Stimulated activated CD8-positive, alpha-beta memory T cell treated with anti-CD3 and anti-CD28 coated beads, Interleukin-12 subunit alpha, Interleukin-12 subunit beta, amount 100 ng/mL, for 4 hours (primary cell): ENCODE results near the gene PPP2R3A.

Experiments used
- DNase-seq: peaks from one replicate; pipeline ENCODE4 v3.0.0-alpha.2; 2020; ENCODE audit warnings: low read depth

Gene PPP2R3A

GRCh38 chr3:135967867-135968266 is 2.3 kb downstream of the PPP2R3A start:
- no peak for DNase-seq

- no peak for DNase-seq
Observed at GRCh38 chr3:135970506-135971116, 5.1 kb downstream of the PPP2R3A start.

GRCh38 chr3:135973841-135974240 is 8.3 kb downstream of the PPP2R3A start:
- no peak for DNase-seq

GRCh38 chr3:135975053-135975452 is 9.5 kb downstream of the PPP2R3A start:
- DNase-seq, result no peak

- DNase-seq, result no peak
Observed at GRCh38 chr3:135975536-135975935, 10.0 kb downstream of the PPP2R3A start.

GRCh38 chr3:135980343-135980742 is 14.8 kb downstream of the PPP2R3A start:
- no peak for DNase-seq

GRCh38 chr3:135981701-135982403 is 16.3 kb downstream of the PPP2R3A start:
- no peak for DNase-seq

GRCh38 chr3:135982404-135982761 is 16.9 kb downstream of the PPP2R3A start:
- DNase-seq, result no peak

- no peak for DNase-seq
Observed at GRCh38 chr3:135982922-135983581, 17.5 kb downstream of the PPP2R3A start.

GRCh38 chr3:135987661-135988060 is 22.1 kb downstream of the PPP2R3A start:
- no peak for DNase-seq

GRCh38 chr3:135989242-135989641 is 23.7 kb downstream of the PPP2R3A start:
- DNase-seq, result no peak

GRCh38 chr3:135990903-135991302 is 25.4 kb downstream of the PPP2R3A start:
- DNase-seq, result no peak

- DNase-seq, result no peak
Observed at GRCh38 chr3:135991621-135992020, 26.1 kb downstream of the PPP2R3A start.

- DNase-seq, result no peak
Observed at GRCh38 chr3:135992072-135992471, 26.5 kb downstream of the PPP2R3A start.

GRCh38 chr3:135994708-135995337 is 29.3 kb downstream of the PPP2R3A start:
- DNase-seq, result no peak

GRCh38 chr3:135995766-135996165 is 30.2 kb downstream of the PPP2R3A start:
- DNase-seq, result no peak

GRCh38 chr3:135997554-135998320 is 32.2 kb downstream of the PPP2R3A start:
- no peak for DNase-seq

- no peak for DNase-seq
Observed at GRCh38 chr3:136008221-136008620, 42.7 kb downstream of the PPP2R3A start.

- DNase-seq, result no peak
Observed at GRCh38 chr3:136008732-136009470, 43.4 kb downstream of the PPP2R3A start.

GRCh38 chr3:136018876-136019275 is 53.3 kb downstream of the PPP2R3A start:
- no peak for DNase-seq

GRCh38 chr3:136021803-136022202 is 56.3 kb downstream of the PPP2R3A start:
- no peak for DNase-seq
